ENCODE measurements around the gene WDR90.

The WDR90 gene

DNA sequence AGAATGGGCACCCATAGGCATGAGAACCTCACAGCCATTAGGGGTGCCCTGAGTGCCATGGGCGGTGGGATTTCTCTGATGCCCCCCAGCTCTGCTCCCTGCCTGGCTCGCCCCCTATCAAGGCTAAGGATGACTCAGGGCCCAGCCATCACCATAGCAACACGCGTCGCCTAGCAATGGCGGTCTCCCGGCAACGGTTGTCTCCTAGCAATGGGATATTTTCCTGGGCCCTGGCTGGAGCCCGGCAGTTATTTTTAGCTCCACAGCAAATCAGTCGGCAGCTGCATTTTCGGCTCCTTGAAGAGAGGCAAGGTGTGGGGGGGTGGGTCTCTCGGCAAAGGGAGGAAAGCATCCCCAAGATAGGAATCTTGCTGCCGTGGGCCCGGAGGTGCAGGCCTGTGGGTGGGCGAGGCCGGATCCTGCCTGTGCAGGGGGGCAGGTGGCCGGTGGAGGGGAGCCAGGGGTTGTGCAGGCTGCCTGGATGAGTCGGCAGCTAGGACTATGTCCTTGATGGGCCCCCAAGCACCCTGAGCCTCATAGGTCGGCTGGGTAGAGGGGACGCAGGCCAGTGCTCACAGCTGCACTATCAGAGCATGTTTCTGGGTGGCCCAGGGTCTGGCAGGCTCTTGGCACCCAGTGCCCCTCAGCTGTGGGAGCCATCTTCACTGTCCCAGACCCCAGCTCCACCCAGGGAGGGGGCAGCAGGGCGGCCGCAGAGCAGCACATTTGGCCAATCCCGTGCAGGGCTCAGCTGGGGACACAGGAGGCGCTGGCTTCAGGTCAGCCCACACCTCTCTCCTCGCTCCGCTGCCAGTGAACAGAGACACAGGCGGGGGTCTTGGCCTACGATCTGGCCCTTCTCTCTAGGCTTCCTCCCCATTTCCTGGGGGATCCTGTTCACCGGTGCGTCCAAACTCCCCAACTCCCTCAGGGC lies 60.7 kb downstream of the WDR90 start:
- DNase-seq, result peak; percentile 85

DNA sequence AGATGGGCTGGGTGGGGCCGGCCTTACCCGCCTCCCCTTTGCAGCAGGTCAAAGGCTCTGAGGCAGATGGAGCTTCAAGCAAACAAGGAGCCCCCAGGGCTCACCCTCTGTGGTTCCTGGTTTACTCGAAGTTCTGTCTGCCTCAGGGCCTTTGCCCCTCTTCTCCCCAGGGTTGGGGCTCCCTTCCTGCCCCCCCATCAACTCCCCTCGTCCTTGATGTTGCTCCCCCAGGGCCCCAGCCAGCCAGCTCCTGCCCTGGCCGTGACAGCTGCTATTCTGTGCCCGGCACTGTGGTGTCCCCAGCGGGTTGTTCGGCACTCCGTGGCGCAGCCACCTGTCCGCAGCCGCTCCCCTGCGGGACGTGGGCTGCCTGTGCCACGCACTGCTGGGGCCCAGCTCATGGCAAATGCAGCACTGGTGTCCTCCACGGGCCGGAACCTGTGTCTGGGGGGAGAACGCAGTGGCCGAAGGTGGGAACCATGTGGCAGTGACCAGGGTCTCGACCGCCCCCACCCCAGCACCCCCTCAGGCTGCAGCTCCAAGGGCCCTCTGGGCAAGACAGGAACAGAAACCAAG lies 61.4 kb downstream of the WDR90 start:
- no peak for DNase-seq

DNA sequence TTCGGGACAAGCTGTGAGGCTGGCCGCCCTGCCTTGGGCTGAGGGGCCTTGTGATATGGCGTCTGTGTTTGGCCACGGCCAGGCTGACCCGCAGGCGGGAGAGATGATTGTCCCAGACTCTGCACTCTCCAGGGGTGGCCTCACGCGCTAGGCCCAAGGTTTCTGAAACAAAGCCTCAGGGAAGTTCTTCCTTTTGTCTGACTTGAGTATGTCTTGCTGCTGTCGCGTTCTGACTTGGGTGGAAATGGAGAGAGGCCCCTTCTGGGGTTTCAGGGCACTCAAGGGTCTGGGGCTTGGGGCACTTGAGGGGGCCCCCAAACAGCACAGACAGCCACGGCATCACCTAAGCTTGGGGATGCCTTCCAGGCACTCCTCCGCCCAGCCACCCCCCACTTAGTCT lies 61.9 kb downstream of the WDR90 start:
- DNase-seq, result no peak

DNA sequence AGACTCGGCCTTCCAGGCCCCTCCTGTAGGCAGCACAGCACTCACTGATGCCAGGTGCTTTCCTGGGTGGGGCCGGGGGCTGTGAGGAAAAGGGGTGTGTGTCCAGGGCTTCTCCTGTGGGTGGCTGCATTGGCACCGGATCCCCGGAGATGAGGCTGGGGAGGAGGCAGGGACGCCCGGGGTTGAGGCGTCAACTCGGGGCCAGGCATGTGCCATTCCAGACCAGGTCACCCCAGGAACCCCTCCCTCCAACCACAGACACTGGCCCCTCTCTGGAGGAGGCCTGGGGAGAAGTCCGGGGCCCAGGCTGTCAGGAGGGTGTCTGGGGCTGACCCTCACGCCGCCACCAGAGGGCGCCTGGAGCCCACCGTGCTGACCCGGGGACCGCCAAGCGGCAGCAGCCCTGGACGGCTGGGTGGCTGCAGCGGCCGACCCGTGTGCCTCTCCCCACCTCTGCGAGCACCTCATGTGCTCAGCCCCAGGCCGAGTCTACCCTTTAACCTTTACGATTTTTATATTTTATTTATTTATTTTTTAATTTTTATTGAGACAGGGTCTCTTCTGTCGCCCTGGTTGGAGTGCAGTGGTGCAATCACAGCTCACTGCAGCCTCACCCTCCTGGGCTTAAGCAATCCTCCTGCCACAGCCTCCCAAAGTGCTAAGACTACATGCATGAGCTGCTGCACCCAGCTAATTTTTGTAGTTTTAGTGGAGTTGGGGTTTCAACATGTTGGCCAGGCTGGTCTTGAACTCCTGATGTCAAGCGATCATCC lies 62.6 kb downstream of the WDR90 start:
- DNase-seq, result peak; percentile 60

DNA sequence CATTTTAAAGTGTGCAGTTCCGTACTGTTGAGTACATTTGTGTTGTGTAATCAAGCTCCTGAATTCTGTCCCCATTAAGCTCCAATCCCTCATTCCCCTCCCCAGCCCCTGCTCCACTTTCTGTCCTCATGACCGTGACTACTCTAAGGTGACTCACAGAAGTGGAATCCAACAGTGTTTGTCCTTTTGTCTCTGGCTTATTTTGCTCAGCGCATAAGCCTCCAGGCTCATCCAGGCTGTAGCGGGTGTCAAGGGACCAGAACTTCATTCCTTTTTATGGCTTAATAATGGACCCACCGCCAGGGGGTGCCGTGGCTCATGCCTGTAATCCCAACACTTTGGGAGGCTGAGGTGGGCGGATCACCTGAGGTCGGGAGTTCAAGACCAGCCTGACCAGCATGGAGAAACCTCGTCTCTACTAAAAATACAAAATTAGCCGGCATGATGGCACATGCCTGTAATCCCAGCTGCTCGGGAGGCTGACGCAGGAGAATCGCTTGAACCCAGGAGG lies 63.6 kb downstream of the WDR90 start:
- peak; percentile 98 for DNase-seq

DNA sequence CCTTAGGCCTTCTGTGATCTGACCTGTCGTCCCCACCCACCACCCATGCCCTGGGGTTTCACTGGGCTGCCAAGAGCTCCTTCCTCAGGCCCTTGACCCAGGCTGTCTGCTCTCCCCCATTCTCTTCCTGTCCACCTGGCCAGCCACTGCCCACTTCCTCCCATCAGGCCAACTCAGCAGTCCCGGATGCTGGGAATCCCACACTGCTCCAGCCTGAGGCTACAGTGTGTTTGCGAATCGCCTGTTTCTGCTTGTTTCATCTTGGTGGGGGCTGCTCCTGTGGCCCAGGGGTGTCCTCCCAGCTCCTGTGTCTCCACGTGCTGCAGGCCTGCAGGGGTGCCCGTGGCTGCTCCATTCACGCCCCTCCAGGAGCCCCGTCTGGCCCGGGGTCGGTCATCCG lies 64.9 kb downstream of the WDR90 start:
- DNase-seq, result no peak

DNA sequence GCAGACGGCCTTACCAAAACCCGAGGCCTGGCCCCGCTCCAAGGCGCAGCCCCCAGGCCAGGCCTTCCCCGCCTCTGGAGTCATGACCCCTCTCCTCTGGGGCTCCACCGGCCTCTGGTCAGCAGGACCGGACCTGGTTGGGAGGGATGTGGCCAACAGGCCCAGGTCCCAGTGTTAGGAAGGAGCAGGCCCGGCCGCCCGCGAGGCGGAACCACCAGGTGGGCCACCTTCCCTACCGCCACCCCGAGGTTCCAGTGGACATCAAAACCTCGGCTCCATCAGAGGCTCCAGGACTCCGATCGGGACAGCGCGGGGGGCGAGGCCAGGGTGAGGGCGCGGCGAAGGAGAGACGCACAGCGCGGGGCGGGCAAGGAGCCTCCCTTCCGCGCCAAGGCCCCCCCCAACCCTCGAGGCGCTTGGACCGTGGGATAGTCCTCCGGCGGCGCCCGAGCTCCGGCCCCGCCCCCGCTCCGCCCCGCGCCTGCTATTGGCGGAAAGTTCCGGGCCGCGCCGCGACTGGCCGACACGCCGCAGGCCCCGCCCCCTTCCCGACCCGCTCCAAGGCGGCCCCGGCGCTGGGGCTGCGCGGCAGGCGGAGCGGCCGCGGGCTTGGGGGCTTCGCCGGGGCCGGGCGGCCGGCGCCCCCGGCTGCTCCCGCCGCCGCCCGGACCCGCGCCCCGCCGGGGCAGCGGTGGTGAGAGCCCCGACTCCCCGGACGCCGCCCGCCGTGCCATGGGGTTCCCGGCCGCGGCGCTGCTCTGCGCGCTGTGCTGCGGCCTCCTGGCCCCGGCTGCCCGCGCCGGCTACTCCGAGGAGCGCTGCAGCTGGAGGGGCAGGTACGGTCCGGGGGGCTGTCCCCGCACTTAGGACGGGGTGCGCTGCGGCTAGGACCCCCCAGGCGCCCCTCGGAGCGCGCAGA lies 65.7 kb downstream of the WDR90 start, which contains the start of gene METRN:
Gene METRN, plus strand, starts transcription at position 561 of the 919 bp plus-strand sequence. Its CDS starts 172 bp downstream, at position 733.
- DNase-seq, result peak; percentile 87

DNA sequence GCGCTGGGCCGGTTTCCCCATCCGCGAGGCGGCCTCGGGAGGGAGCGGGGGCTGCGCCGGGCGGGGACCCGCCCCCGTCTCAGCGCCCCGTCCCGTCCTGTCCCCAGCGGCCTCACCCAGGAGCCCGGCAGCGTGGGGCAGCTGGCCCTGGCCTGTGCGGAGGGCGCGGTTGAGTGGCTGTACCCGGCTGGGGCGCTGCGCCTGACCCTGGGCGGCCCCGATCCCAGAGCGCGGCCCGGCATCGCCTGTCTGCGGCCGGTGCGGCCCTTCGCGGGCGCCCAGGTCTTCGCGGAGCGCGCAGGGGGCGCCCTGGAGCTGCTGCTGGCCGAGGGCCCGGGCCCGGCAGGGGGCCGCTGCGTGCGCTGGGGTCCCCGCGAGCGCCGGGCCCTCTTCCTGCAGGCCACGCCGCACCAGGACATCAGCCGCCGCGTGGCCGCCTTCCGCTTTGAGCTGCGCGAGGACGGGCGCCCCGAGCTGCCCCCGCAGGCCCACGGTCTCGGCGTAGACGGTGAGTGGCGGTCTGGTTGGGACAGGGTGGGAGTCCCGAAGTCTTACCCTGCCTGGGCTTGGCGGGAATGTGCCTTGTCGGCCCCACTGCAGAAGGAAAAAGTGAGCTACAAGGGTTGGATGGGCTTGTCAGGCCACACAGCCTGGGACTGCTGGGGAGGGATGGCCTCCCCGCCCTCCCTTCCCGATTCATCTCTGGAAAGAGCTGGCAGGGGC lies 66.5 kb downstream of the WDR90 start:
- peak; percentile 45 for DNase-seq

DNA sequence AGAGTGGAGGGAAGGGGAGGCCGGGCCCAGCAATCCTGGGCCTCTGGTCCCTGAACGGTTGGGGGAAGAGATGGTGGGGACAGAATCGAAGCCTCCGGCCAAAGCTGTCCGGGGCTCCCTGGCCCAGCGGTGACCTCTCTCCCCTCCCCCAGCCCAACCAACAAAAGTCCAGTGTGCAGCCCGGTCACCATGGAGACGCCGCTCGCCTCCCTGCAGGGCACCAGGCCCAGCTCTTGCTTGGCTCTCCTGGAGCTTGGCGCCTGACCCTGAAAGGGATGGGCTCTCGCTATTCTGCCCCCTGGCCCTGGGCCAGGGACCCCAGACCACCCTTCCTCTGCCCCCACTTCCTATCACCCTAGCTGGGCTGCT lies 67.0 kb downstream of the WDR90 start:
- DNase-seq, result peak; percentile 18

DNA sequence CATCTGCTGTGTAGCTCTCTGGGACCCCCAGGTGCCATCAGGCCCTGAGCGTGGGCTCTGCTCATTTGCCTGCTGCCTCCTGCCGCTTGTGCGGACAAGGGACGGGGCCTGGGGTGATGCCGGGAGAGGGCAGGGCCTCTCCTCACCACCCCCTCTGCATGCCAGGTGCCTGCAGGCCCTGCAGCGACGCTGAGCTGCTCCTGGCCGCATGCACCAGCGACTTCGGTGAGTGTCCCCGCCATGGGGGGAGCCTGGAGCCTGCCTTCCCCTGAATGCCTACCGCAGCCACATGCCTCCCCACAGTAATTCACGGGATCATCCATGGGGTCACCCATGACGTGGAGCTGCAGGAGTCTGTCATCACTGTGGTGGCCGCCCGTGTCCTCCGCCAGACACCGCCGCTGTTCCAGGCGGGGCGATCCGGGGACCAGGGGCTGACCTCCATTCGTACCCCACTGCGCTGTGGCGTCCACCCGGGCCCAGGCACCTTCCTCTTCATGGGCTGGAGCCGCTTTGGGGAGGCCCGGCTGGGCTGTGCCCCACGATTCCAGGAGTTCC lies 67.7 kb downstream of the WDR90 start:
- no peak for DNase-seq
